HepG2 (cell line): ENCODE data around the gene PIM3. TPM values are rescaled to one million over a fixed set of nuclear protein-coding genes. Genes with fewer than 3 reads are reported as not detected.

Experiments
- ARNT2 ChIP-seq: sonication (generic); formaldehyde crosslinking; IDR thresholded peaks from 2 replicates; pipeline ENCODE4 v1.8.0; 2022; ENCODE audit warnings: mild to moderate bottlenecking, low read depth, missing genetic modification reagents, moderate library complexity
- DNMT3B ChIP-seq: conservative IDR thresholded peaks from 2 replicates; pipeline ENCODE4 v1.6.1; 2016; ENCODE audit warnings: missing biosample characterization, control low read depth
- FIP1L1 ChIP-seq: fragments of 200-400 bp; formaldehyde crosslinking; IDR thresholded peaks from 2 replicates; pipeline ENCODE4 v1.6.1; 2018; ENCODE audit warnings: low read depth, mild to moderate bottlenecking, low read length, moderate library complexity, borderline replicate concordance; ENCODE audit not compliant: insufficient read depth
- FOXK1 ChIP-seq: sonication (generic); formaldehyde crosslinking; IDR thresholded peaks from 2 replicates; pipeline ENCODE4 v1.4.0; 2020; ENCODE audit warnings: low read depth, missing genetic modification reagents, borderline replicate concordance
- HNF4G ChIP-seq, 2 experiments: sonication (generic) in 1 of 2; formaldehyde crosslinking in 1 of 2; IDR thresholded peaks; 2 replicates each; pipeline versions ENCODE4 v1.4.0 to v1.6.1; 2011 to 2020; ENCODE audit warnings: borderline replicate concordance in 2 of 2, low read depth in 2 of 2, mild to moderate bottlenecking in 2 of 2, low read length in 1 of 2, missing genetic modification reagents in 1 of 2, moderate library complexity in 1 of 2
- HNRNPL ChIP-seq: fragments of 200-400 bp; formaldehyde crosslinking; IDR thresholded peaks from 2 replicates; pipeline ENCODE4 v1.6.1; 2017; ENCODE audit warnings: mild to moderate bottlenecking, low read depth, low read length
- KDM6A ChIP-seq: IDR thresholded peaks from 2 replicates; pipeline ENCODE4 v1.6.1; 2016; ENCODE audit warnings: low read depth
- MAFF ChIP-seq: IDR thresholded peaks from 2 replicates; pipeline ENCODE4 v1.6.1; 2011; ENCODE audit warnings: low read depth, low read length, improper control_type of control experiment
- PAF1 ChIP-seq: IDR thresholded peaks from 2 replicates; pipeline ENCODE4 v1.6.1; 2016; ENCODE audit warnings: missing genetic modification reagents, missing compliant biosample characterization
- REL ChIP-seq: sonication (generic); formaldehyde crosslinking; conservative IDR thresholded peaks from 2 replicates; pipeline ENCODE4 v1.8.0; 2022; ENCODE audit warnings: mild to moderate bottlenecking, missing genetic modification reagents, moderate library complexity
- SP140L ChIP-seq: sonication (generic); formaldehyde crosslinking; IDR thresholded peaks from 2 replicates; pipeline ENCODE4 v1.4.0; 2020; ENCODE audit warnings: missing genetic modification reagents, borderline replicate concordance
- ZFYVE20 ChIP-seq: sonication (generic); formaldehyde crosslinking; IDR thresholded peaks from 2 replicates; pipeline ENCODE4 v1.8.0; 2023; ENCODE audit warnings: low read depth, mild to moderate bottlenecking, moderate library complexity, missing genetic modification reagents, borderline replicate concordance
- ZNF224 ChIP-seq: sonication (generic); formaldehyde crosslinking; IDR thresholded peaks from 2 replicates; pipeline ENCODE4 v1.5.0; 2020; ENCODE audit warnings: mild to moderate bottlenecking, missing genetic modification reagents
- ZNF33B ChIP-seq: sonication (generic); formaldehyde crosslinking; IDR thresholded peaks from 2 replicates; pipeline ENCODE4 v1.5.1; 2020; ENCODE audit warnings: mild to moderate bottlenecking, missing genetic modification reagents
- ZNF431 ChIP-seq: sonication (generic); formaldehyde crosslinking; IDR thresholded peaks from 2 replicates; pipeline ENCODE4 v1.9.0; 2022; ENCODE audit warnings: missing genetic modification reagents, low read depth, mild to moderate bottlenecking, borderline replicate concordance
- ZNF740 ChIP-seq: sonication (generic); formaldehyde crosslinking; IDR thresholded peaks from 2 replicates; pipeline ENCODE4 v1.4.0; 2020; ENCODE audit warnings: missing genetic modification reagents
- ZNF776 ChIP-seq: sonication (generic); formaldehyde crosslinking; IDR thresholded peaks from 2 replicates; pipeline ENCODE4 v1.4.0; 2020; ENCODE audit warnings: mild to moderate bottlenecking, missing genetic modification reagents
- ZSCAN21 ChIP-seq: sonication (generic); formaldehyde crosslinking; IDR thresholded peaks from 2 replicates; pipeline ENCODE4 v1.8.0; 2022; ENCODE audit warnings: mild to moderate bottlenecking, missing genetic modification reagents, moderate library complexity, borderline replicate concordance
- polyA plus RNA-seq, 8 experiments: library from polyadenylated mRNA; depleted of rRNA in 3 of 8; stranded (reverse) in 7 of 8; unstranded in 1 of 8; fragments of >200 nt; fragmentation: Illumina TruSeq in 4 of 8; extraction: Trizol in 4 of 8; gene quantifications; 2 replicates each; pipeline versions ENCODE4 v1.2.1 to v1.2.3, GENCODE V29; 2011 to 2016; ENCODE audit warnings: low read depth in 4 of 8, missing spikeins in 1 of 8, mixed read lengths in 1 of 8; ENCODE audit not compliant: insufficient read depth in 1 of 8
- total RNA-seq, 5 experiments: library from RNA; depleted of rRNA; stranded (reverse); fragments of >200 nt; fragmentation: Illumina TruSeq; extraction: Trizol; gene quantifications; 2 replicates each; pipeline ENCODE4 v1.2.3, GENCODE V29; 2016; ENCODE audit warnings: low read depth in 1 of 5
- TF ChIP-seq, protein P1 (sequence below): IDR thresholded peaks from 2 replicates; pipeline ENCODE4 v1.6.1; 2012; ENCODE audit warnings: inconsistent platforms
- TF ChIP-seq, protein P2 (sequence below): sonication (generic); formaldehyde crosslinking; IDR thresholded peaks from 2 replicates; pipeline ENCODE4 v1.4.0; 2020; ENCODE audit warnings: mild to moderate bottlenecking, missing genetic modification reagents
- TF ChIP-seq, protein P3 (sequence below): sonication (generic); formaldehyde crosslinking; IDR thresholded peaks from 2 replicates; pipeline ENCODE4 v1.5.0; 2020; ENCODE audit warnings: mild to moderate bottlenecking, missing genetic modification reagents, borderline replicate concordance

Gene PIM3
- total and polyA plus RNA-seq, 2 of the 13 experiments (the other 11 are each of a cell fraction or from before 2014, with no cell fraction given): 21.6 to 31.2 TPM

- TF ChIP-seq ZNF224 (0 out of 2 replicates have a peak, but pooled peaks have one; percentile 72), ZFYVE20 (no peak), REL (CRISPR knock-in tag) (0 out of 2 replicates have a peak, but pooled peaks have one; percentile 65), ARNT2 (peak; percentile 8; the same call in 1 of the 2 replicates), MAFF (no peak), ZNF740 (CRISPR knock-in tag) (0 out of 2 replicates have a peak, but pooled peaks have one; percentile 4), PAF1 (CRISPR knock-in tag) (no peak), ZNF776 (CRISPR knock-in tag) (peak; percentile 65; the same call in 1 of the 2 replicates), FIP1L1 (no peak), SP140L (CRISPR knock-in tag) (no peak), ZNF431 (CRISPR knock-in tag) (no peak), HNF4G (IDR thresholded peaks at IDR 0.05; ENCODE audit: borderline replicate concordance, low read depth, low read length) (no peak), HNF4G (CRISPR knock-in tag; IDR thresholded peaks at IDR 0.05; ENCODE audit: borderline replicate concordance, low read depth) (no peak), DNMT3B (CRISPR knock-in tag) (no peak), FOXK1 (CRISPR knock-in tag) (no peak), ZSCAN21 (CRISPR knock-in tag) (peak; percentile 50; the same call in 1 of the 2 replicates), ZNF33B (CRISPR knock-in tag) (no peak), KDM6A (CRISPR knock-in tag) (no peak), HNRNPL (0 out of 2 replicates have a peak, but pooled peaks have one; percentile 18)
- TF ChIP-seq, protein P1, sequence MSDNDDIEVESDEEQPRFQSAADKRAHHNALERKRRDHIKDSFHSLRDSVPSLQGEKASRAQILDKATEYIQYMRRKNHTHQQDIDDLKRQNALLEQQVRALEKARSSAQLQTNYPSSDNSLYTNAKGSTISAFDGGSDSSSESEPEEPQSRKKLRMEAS: peak; percentile 27; the same call in 1 of the 2 replicates
- TF ChIP-seq, protein P2, sequence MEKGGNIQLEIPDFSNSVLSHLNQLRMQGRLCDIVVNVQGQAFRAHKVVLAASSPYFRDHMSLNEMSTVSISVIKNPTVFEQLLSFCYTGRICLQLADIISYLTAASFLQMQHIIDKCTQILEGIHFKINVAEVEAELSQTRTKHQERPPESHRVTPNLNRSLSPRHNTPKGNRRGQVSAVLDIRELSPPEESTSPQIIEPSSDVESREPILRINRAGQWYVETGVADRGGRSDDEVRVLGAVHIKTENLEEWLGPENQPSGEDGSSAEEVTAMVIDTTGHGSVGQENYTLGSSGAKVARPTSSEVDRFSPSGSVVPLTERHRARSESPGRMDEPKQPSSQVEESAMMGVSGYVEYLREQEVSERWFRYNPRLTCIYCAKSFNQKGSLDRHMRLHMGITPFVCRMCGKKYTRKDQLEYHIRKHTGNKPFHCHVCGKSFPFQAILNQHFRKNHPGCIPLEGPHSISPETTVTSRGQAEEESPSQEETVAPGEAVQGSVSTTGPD: no peak
- TF ChIP-seq, protein P3, sequence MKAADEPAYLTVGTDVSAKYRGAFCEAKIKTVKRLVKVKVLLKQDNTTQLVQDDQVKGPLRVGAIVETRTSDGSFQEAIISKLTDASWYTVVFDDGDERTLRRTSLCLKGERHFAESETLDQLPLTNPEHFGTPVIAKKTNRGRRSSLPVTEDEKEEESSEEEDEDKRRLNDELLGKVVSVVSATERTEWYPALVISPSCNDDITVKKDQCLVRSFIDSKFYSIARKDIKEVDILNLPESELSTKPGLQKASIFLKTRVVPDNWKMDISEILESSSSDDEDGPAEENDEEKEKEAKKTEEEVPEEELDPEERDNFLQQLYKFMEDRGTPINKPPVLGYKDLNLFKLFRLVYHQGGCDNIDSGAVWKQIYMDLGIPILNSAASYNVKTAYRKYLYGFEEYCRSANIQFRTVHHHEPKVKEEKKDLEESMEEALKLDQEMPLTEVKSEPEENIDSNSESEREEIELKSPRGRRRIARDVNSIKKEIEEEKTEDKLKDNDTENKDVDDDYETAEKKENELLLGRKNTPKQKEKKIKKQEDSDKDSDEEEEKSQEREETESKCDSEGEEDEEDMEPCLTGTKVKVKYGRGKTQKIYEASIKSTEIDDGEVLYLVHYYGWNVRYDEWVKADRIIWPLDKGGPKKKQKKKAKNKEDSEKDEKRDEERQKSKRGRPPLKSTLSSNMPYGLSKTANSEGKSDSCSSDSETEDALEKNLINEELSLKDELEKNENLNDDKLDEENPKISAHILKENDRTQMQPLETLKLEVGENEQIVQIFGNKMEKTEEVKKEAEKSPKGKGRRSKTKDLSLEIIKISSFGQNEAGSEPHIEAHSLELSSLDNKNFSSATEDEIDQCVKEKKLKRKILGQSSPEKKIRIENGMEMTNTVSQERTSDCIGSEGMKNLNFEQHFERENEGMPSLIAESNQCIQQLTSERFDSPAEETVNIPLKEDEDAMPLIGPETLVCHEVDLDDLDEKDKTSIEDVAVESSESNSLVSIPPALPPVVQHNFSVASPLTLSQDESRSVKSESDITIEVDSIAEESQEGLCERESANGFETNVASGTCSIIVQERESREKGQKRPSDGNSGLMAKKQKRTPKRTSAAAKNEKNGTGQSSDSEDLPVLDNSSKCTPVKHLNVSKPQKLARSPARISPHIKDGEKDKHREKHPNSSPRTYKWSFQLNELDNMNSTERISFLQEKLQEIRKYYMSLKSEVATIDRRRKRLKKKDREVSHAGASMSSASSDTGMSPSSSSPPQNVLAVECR: peak; percentile 7; the same call in 1 of the 2 replicates
Measured at GRCh38 chr22:49961601-49962011, 1.0 kb downstream of the PIM3 start (continued).
